ENCODE data around the gene FIG4. TPM values are rescaled to one million over a fixed set of nuclear protein-coding genes. Genes with fewer than 3 reads are reported as not detected.

The FIG4 gene
- total RNA-seq, 1 donor from 2014 or later: 21.8 TPM

- ChIA-PET POLR2A (no interaction called here), CTCF (interaction anchor here (0.7 to 1.3 kb wide), 2 partner anchors 17 to 259 kb away, joined by 3 to 4 read pairs; no protein-coding TSS in a partner anchor)
- Mint-ChIP-seq H3K4me1 (peaks cover 13% of the 10 kb centered on the region), H3K36me3 (ENCODE audit: low read depth) (peaks cover 40% of the 10 kb centered on the region), H3K9me3 (no peaks in the 10 kb centered on the region), H3K27me3 (no peaks in the 10 kb centered on the region), H3K27ac (no peak overlapping the region), H3K4me3 (no peak overlapping the region)
- DNase-seq (no peak), ATAC-seq (ENCODE audit: low read depth) (no peak)
- no peak for TF ChIP-seq CTCF (IDR thresholded peaks at IDR 0.05)
- intact Hi-C loops (cut with micrococcal nuclease): no loop called here
Measured at GRCh38 chr6:109781001-109781400, 89.9 kb downstream of the FIG4 start.

GRCh38 chr6:109782491-109782999 lies 91.4 kb downstream of the FIG4 start:
- Mint-ChIP-seq H3K9me3 (no peaks in the 10 kb centered on the region), H3K4me3 (no peak overlapping the region), H3K4me1 (peaks cover 8% of the 10 kb centered on the region), H3K27ac (no peak overlapping the region), H3K27me3 (no peaks in the 10 kb centered on the region), H3K36me3 (ENCODE audit: low read depth) (peaks cover 47% of the 10 kb centered on the region)
- POLR2A ChIA-PET: no interaction called here
- no peak for DNase-seq
- intact Hi-C loops (cut with micrococcal nuclease): no loop called here
- no peak for TF ChIP-seq CTCF (IDR thresholded peaks at IDR 0.05)
- CTCF ChIA-PET: interaction anchor here (0.8 to 2.0 kb wide), 8 partner anchors 12 to 609 kb away, joined by 3 to 8 read pairs (median 3); no protein-coding TSS in a partner anchor
- ATAC-seq (ENCODE audit: low read depth): no peak

- intact Hi-C loops (cut with micrococcal nuclease): loop anchor here (1.0 kb wide), 1 partner anchor 78 kb away; no protein-coding TSS in a partner anchor
- Mint-ChIP-seq H3K36me3 (ENCODE audit: low read depth) (peaks cover 49% of the 10 kb centered on the region), H3K27me3 (no peaks in the 10 kb centered on the region), H3K27ac (no peak overlapping the region), H3K4me3 (no peak overlapping the region), H3K4me1 (peaks cover 8% of the 10 kb centered on the region), H3K9me3 (no peaks in the 10 kb centered on the region)
- DNase-seq: no peak
- ChIA-PET POLR2A (interaction anchor here (0.6 kb wide), 1 partner anchor 12 kb away, joined by 5 read pairs; no protein-coding TSS in a partner anchor), CTCF (interaction anchor here (1.0 to 2.0 kb wide), 6 partner anchors 13 to 608 kb away, joined by 3 to 8 read pairs (median 3); no protein-coding TSS in a partner anchor)
- no peak for TF ChIP-seq CTCF (IDR thresholded peaks at IDR 0.05)
- ATAC-seq (ENCODE audit: low read depth): no peak
Measured at GRCh38 chr6:109783250-109783986, 92.3 kb downstream of the FIG4 start.

GRCh38 chr6:109787312-109787711 lies 96.2 kb downstream of the FIG4 start:
- DNase-seq: no peak
- Mint-ChIP-seq H3K4me1 (no peaks in the 10 kb centered on the region), H3K27me3 (no peaks in the 10 kb centered on the region), H3K27ac (no peak overlapping the region), H3K4me3 (no peak overlapping the region), H3K36me3 (ENCODE audit: low read depth) (peaks cover 73% of the 10 kb centered on the region), H3K9me3 (no peaks in the 10 kb centered on the region)
- no peak for TF ChIP-seq CTCF (IDR thresholded peaks at IDR 0.05)
- CTCF ChIA-PET: no interaction called here
- no peak for ATAC-seq (ENCODE audit: low read depth)
- intact Hi-C loops (cut with micrococcal nuclease): no loop called here
- POLR2A ChIA-PET: no interaction called here

- intact Hi-C loops (cut with micrococcal nuclease): no loop called here
- H3K27ac Mint-ChIP-seq: no peak overlapping the region
Measured at GRCh38 chr6:109788687-109789086, 97.6 kb downstream of the FIG4 start.

More at GRCh38 chr6:109788687-109789086, 97.6 kb downstream of the FIG4 start:
- H3K4me3 Mint-ChIP-seq: no peak overlapping the region
- no peaks in the 10 kb centered on the region for H3K9me3 Mint-ChIP-seq
- no peaks in the 10 kb centered on the region for H3K27me3 Mint-ChIP-seq
- no peaks in the 10 kb centered on the region for H3K4me1 Mint-ChIP-seq
- peaks cover 79% of the 10 kb centered on the region for H3K36me3 Mint-ChIP-seq (ENCODE audit: low read depth)
- CTCF ChIA-PET: no interaction called here
- DNase-seq: no peak
- ATAC-seq (ENCODE audit: low read depth): no peak
- no peak for TF ChIP-seq CTCF (IDR thresholded peaks at IDR 0.05)
- POLR2A ChIA-PET: no interaction called here
